Nucleus accumbens (tissue), 56 donors: Measurements from ENCODE around the gene TSPAN13.

Experiments
- DNase-seq, 56 donors: peaks; one replicate each; lab custom pipeline; 2025; lab: John Stamatoyannopoulos, UW

TSPAN13 gene

DNA sequence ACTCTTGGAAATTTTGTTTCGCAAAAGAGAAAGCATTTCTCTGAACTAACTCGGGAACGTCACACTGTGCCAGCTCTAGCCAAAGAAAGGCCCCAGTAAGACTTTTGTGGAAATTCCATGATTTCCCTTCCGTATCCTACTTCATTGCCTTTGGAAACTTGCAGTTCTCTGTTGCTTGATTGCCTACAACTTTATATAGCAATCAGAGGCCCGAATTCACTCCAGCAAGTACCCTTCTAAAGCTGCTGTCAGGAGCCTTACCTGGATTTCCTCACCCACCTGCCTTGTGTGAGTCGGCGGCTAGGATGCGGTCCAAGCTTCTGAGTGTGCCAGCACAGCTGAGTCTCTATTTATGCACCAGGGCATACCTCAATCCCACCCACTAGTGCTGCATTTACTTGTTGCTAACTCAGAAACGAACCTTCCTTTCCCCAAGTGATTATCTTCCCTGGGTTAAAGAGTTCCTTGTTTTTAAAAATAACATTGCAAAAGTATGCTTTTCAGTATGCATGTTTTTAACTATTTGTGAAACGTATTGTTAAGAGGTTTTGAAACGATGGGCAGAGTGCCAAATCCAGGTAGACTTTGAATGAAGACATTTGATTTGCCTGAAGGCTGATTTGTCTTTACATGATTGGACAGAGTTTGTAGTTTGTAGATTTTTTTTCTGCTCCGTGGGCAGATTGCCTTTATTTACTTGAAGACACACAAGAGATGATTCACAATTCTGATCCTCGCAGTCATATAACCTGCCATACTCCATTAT is 51.3 kb downstream of the TSPAN13 start, which contains the start of gene AGR2:
AGR2 (minus strand) TSS at position 326 of the 766 bp plus-strand sequence. CDS start 3,203 bp downstream, outside the sequence.
- DNase-seq, result no peak

- DNase-seq, result no peak
Measured at GRCh38 chr7:16805441-16805840, 51.9 kb downstream of the TSPAN13 start.

DNA sequence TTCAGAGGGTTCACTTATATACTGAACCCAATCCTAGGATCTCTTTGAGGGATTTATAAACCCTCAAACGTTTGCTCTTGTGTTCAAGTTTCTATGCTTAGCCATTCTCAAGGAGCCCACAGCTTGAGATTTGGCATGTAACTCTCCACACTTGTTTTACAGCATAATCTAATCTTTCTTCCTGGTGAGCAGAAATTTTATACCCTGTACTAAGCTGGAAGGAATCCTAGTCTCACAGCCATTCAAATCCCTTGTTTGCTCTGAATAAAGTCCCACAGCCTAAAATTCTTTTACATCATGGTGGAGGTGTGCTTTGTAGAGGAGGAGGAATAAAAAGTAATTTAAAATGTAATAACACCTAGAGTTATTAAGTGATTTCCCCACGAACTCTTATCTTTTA is 56.6 kb downstream of the TSPAN13 start:
- DNase-seq, result no peak

- DNase-seq, result no peak
Measured at GRCh38 chr7:16810573-16810972, 57.0 kb downstream of the TSPAN13 start.

DNA sequence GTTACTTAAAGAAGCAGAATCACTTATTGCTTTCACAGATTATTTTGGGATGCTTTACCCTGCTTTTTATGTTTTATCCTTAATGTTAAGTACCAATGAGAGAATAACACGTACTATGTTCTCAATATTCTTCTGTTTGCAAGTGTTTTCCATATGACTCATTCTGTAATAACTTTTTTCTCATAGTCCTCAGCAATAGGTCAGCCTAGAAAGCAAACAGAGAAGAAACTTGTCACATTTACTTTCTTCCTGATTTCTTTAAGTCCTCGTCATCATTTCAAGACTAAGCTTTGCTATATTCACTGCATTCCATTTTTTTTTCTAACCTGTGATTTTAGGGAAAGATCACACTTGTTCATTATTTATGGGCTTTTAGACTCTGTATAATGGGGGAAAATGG is 58.0 kb downstream of the TSPAN13 start:
- DNase-seq, result no peak

DNA sequence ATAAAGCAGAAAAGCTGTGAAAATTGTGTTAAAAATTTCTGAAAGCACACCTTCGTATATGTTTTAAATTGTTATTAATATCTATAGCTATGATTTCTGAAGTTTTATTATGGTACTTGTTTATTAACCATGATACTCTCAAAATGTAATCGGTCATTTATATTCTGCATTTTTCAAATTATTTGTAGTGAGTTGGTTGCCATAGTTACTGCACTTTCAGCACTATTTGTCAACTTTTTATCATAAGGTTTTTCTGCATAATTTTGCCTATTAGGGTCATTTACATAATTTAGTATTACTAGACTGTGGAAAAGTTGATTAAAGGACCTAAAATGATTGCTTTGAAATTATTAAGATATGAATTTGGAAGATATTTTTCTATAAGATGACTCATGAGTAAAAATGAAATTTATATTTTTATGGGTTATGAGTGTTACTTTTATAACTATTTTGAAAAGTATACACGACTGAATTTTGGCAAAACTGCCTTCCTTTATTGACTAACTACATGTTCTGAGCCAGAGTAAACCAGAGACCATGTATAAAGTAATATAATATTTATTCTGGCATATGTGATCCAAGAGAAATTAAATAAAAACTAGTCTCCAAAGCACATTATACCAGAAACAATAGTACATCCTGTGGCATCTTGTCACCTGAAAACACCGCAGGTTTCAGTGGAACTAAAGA is 59.1 kb downstream of the TSPAN13 start:
- no peak for DNase-seq

GRCh38 chr7:16813232-16813616 is 59.7 kb downstream of the TSPAN13 start:
- DNase-seq, result no peak

DNA sequence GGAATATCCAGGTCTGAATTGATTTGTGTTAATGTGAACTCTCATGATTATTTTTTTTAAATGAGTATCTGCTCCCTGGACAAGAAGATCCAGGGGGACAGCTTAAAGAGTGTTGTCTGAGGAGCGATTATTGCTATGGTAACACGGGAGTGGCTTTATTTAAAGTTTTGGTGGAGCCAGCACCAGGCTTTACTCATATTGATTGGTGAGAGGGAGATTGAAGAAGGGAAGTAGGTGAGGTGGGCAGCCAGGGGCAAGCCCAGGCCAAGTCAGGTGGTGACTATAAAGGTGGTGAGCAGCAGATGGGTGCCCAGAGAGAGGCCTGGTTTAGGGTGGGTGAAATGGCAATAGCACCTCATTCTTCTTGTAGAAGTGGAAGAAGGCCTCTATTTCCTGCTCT is 61.4 kb downstream of the TSPAN13 start:
- DNase-seq, result no peak

- peak in 1 of 56 donors; percentile 10 for DNase-seq
Measured at GRCh38 chr7:16816824-16817223, 63.3 kb downstream of the TSPAN13 start.

DNA sequence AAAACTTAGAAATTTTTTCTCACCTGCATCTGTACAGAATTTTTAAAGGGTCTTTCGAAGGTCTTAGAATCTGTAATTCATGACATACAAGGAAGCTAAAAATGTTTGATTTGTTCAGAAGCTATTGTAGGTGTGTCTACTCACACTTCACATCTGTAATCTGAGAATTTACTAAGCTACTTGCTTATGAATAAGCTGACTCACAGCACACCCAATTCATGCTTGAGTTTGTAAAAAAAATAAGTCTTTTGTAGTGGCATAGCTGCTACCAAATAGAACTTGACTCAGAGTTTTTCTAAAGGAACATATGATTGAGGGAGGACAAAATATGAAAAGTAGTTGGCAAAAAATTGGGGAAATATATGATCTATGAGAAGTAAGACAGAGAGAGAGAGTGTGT is 64.0 kb downstream of the TSPAN13 start:
- DNase-seq, result no peak

DNA sequence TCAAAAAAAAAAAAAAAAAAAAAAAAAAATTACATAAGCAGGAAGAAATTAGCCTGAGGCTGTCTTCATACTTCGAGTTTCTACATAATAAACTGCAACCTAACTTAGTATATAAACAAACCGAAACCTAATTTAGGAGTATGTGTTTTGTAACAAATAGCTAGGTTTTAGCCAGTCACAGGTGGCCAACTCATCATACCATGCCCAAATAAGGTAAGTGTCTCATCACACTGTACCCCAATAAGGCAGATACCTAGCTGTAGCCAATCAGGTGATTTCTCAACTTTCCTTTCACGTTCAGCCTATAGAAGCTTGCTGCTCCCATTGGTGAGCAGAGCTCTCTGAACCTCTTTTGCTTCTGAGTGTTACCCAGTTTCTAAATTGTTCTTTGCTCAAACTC is 65.2 kb downstream of the TSPAN13 start:
- no peak for DNase-seq

- no peak for DNase-seq
Measured at GRCh38 chr7:16822029-16822428, 68.5 kb downstream of the TSPAN13 start.

GRCh38 chr7:16826060-16826459 is 72.5 kb downstream of the TSPAN13 start:
- no peak for DNase-seq

- DNase-seq, result no peak
Measured at GRCh38 chr7:16833373-16833772, 79.8 kb downstream of the TSPAN13 start.
